GM21825 (cell line): ENCODE results near the gene CFLAR.

Experiments
- ATAC-seq: cut with Tn5 transposase; IDR thresholded peaks from one replicate; pipeline ENCODE4 v1.9.1; 2021; ENCODE audit warnings: mild to moderate bottlenecking, moderate library complexity; ENCODE audit not compliant: unreplicated experiment

The CFLAR gene

DNA sequence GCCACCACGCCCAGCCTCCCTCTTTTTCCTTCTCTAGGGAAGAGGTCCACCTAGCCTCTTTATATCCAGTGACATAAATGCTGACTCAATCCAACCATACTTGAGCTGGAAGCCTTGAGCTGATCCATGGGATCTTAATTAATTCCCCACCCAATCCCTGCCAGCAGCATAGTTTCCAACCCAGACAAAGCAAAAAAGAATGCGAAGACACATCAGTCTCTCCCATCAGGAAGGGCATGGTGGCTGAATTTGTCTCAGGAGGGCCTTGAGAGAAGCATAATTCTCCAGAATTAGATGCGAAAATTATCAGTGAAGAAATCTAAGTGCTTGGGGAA lies 89.5 kb downstream of the CFLAR start:
- ATAC-seq: no peak

GRCh38 chr2:201208563-201209252 lies 92.7 kb downstream of the CFLAR start:
- peak; percentile 78 for ATAC-seq

GRCh38 chr2:201215963-201216362 lies 100.0 kb downstream of the CFLAR start:
- ATAC-seq: no peak

DNA sequence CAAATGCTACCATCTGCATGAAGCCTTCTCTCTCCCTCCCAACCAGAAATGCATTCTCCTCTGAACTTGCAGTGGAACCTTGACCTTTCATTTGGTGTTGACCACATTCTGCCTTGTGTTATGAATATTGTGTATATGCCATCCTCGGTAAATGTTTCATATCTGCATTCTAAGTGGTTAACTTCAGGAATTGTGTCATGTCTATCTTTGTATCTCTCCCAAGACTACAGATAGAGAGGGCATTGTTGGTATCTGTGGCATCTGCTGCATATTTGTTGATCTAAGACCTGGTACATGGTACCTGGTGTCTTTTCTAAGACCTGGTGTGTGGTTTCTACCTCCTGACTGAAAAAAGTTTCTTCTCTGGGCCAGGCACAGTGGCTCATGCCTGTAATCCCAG lies 101.0 kb downstream of the CFLAR start:
- ATAC-seq: no peak

- no peak for ATAC-seq
These were observed 102.8 kb downstream of the CFLAR start for GRCh38 chr2:201218780-201219179.

- no peak for ATAC-seq
These were observed 103.5 kb downstream of the CFLAR start for GRCh38 chr2:201219328-201220096.

DNA sequence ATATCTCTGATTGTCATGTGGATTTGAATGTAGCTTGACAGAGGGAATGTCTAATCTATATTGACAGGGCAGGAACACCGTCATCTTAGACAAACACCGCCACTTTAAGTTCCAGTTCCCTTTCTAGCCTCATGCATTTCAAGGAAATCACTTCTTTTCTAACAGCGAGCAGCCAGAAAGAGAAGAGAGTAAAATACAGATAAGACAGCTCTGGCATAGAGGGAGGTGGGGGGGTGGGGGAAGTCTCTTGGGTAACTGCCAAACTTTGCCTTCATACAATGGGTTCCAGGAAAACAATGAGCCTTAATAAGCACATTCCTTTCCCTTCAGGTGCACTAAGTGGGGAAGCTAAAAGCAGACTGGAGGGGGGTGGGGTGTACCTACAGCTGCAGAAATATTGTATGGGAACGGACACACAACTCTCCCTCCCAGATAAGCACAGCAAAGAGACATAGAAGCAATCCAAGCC lies 104.2 kb downstream of the CFLAR start:
- no peak for ATAC-seq

DNA sequence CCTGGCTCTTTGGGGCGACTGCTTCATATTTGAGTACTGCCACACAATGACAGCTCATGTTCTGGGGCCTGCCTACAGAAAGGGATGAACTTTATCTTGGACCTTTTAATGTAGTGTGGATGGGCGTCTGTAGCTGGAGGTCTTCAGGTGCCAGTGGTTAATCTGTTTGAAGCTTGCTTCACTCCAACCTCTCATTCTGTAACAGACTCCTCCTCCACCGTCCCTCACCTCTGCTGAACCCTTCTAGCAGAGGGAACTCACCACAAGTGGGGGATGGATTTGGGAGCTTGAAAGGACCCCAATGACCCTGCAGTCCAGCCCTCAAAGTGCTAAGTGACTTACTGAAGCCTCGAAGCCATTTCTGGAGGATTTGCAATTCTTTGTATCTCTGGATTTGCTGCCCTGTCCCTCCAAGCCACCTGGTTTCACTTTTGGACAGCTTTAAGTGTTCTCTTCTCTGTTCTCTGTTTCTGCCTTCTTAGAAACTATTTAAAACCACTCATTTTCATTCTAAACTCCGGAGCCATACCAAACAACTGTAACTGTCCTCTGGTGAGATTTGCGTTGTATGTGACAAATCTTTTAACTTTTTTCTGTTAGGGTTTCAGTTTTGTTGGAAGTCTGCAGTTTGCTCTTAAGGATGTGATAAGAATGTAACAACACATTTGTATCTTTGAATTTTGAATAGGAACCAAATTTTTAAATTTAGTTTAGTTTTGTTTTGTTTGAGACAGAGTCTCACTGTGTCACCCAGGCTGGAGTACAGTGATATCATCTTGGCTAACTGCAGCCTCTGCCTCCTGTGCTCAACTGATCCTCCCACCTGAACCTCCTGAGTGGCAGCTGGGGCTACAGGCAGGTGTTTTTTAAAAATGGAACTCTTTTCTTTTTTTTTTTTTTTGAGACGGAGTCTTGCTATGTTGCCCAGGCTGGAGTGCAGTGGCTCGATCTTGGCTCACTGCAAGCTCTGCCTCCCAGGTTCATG lies 107.4 kb downstream of the CFLAR start:
- ATAC-seq: peak; percentile 88
